ES-I3 (cell line): Measurements from ENCODE around the gene TMEM164.
"Not testable (repeated sequence)": the region's sequence is repeated elsewhere in the genome, so short reads cannot be mapped to it uniquely, and the experiment has no call there.

Experiments
- H3K36me3 ChIP-seq: 2 replicates; pipeline ENCODE4 v1.6.1; 2013; ENCODE audit warnings: mild to moderate bottlenecking, low read length, control low read depth, moderate library complexity; ENCODE audit not compliant: insufficient read depth
- H3K4me1 ChIP-seq: 2 replicates; pipeline ENCODE4 v1.6.1; 2013; ENCODE audit warnings: mild to moderate bottlenecking, control low read depth, low read length; ENCODE audit not compliant: insufficient read depth
- H3K9ac ChIP-seq: 2 replicates; pipeline ENCODE4 v1.6.1; 2013; ENCODE audit warnings: low read depth, mild to moderate bottlenecking, low read length, moderate library complexity
- H3K9me3 ChIP-seq: 2 replicates; pipeline ENCODE4 v1.6.1; 2013; ENCODE audit warnings: mild to moderate bottlenecking, low read length, moderate library complexity; ENCODE audit not compliant: control insufficient read depth, insufficient read depth

Gene TMEM164

GRCh38 chrX:110002300-110003166 is at the start of gene TMEM164:
Gene TMEM164 (plus strand): TSS chrX:110003114. CDS start chrX:110003775, 661 bp downstream.
- no peaks in the 10 kb centered on the region for H3K9me3 ChIP-seq

GRCh38 chrX:109954333-109954732 is 48.6 kb upstream of the TMEM164 start:
- Histone ChIP-seq H3K9ac (no peak overlapping the region), H3K9me3 (no peaks in the 10 kb centered on the region), H3K4me1 (no peaks in the 10 kb centered on the region)

More at GRCh38 chrX:110002300-110003166, at the start of gene TMEM164:
- H3K9ac ChIP-seq: peak within 1 kb of the TSS; percentile 69
- H3K4me1 ChIP-seq: peaks cover 17% of the 10 kb centered on the region
- no peaks in the 10 kb centered on the region for H3K36me3 ChIP-seq

GRCh38 chrX:109954955-109955354 is 48.0 kb upstream of the TMEM164 start:
- H3K9ac ChIP-seq: no peak overlapping the region
- no peaks in the 10 kb centered on the region for H3K36me3 ChIP-seq
- H3K4me1 ChIP-seq: no peaks in the 10 kb centered on the region
- no peaks in the 10 kb centered on the region for H3K9me3 ChIP-seq

More at GRCh38 chrX:109954333-109954732, 48.6 kb upstream of the TMEM164 start:
- no peaks in the 10 kb centered on the region for H3K36me3 ChIP-seq

GRCh38 chrX:109958266-109958665 is 44.6 kb upstream of the TMEM164 start:
- Histone ChIP-seq H3K36me3 (no peaks in the 10 kb centered on the region), H3K9ac (no peak overlapping the region), H3K9me3 (no peaks in the 10 kb centered on the region), H3K4me1 (no peaks in the 10 kb centered on the region)

GRCh38 chrX:109959356-109959871 is 43.5 kb upstream of the TMEM164 start:
- Histone ChIP-seq H3K9ac (no peak overlapping the region), H3K9me3 (no peaks in the 10 kb centered on the region), H3K36me3 (no peaks in the 10 kb centered on the region), H3K4me1 (no peaks in the 10 kb centered on the region)

GRCh38 chrX:109964390-109964789 is 38.5 kb upstream of the TMEM164 start:
- no peaks in the 10 kb centered on the region for H3K4me1 ChIP-seq
- no peaks in the 10 kb centered on the region for H3K9me3 ChIP-seq
- no peaks in the 10 kb centered on the region for H3K36me3 ChIP-seq
- H3K9ac ChIP-seq: no peak overlapping the region

GRCh38 chrX:109966246-109966645 is 36.7 kb upstream of the TMEM164 start:
- Histone ChIP-seq H3K4me1 (no peaks in the 10 kb centered on the region), H3K36me3 (no peaks in the 10 kb centered on the region), H3K9ac (no peak overlapping the region), H3K9me3 (no peaks in the 10 kb centered on the region)

- Histone ChIP-seq H3K36me3 (no peaks in the 10 kb centered on the region), H3K9me3 (no peaks in the 10 kb centered on the region), H3K9ac (no peak overlapping the region), H3K4me1 (no peaks in the 10 kb centered on the region)
These were observed 35.8 kb upstream of the TMEM164 start for GRCh38 chrX:109967156-109967555.

GRCh38 chrX:109970841-109971240 is 32.1 kb upstream of the TMEM164 start:
- H3K9me3 ChIP-seq, H3K36me3 ChIP-seq, H3K9ac ChIP-seq, H3K4me1 ChIP-seq: not testable (repeated sequence)

GRCh38 chrX:109974906-109975655 is 27.8 kb upstream of the TMEM164 start:
- Histone ChIP-seq H3K36me3 (no peaks in the 10 kb centered on the region), H3K9ac (no peak overlapping the region), H3K9me3 (no peaks in the 10 kb centered on the region)

GRCh38 chrX:109985210-109985609 is 17.7 kb upstream of the TMEM164 start:
- not testable (repeated sequence) for H3K36me3 ChIP-seq, H3K9me3 ChIP-seq, H3K9ac ChIP-seq, H3K4me1 ChIP-seq

More at GRCh38 chrX:109974906-109975655, 27.8 kb upstream of the TMEM164 start:
- peaks cover 5% of the 10 kb centered on the region for H3K4me1 ChIP-seq

- no peaks in the 10 kb centered on the region for H3K9me3 ChIP-seq
- no peaks in the 10 kb centered on the region for H3K36me3 ChIP-seq
- H3K9ac ChIP-seq: no peak overlapping the region
- no peaks in the 10 kb centered on the region for H3K4me1 ChIP-seq
These were observed 15.0 kb upstream of the TMEM164 start for GRCh38 chrX:109987884-109988283.

- no peaks in the 10 kb centered on the region for H3K9me3 ChIP-seq
- no peak overlapping the region for H3K9ac ChIP-seq
- H3K4me1 ChIP-seq: no peaks in the 10 kb centered on the region
- H3K36me3 ChIP-seq: no peaks in the 10 kb centered on the region
These were observed 12.2 kb upstream of the TMEM164 start for GRCh38 chrX:109990582-109991276.

GRCh38 chrX:109992203-109992602 is 10.7 kb upstream of the TMEM164 start:
- Histone ChIP-seq H3K9me3 (no peaks in the 10 kb centered on the region), H3K4me1 (no peaks in the 10 kb centered on the region), H3K36me3 (no peaks in the 10 kb centered on the region), H3K9ac (no peak overlapping the region)
